ENCODE results near the gene MTRF1. TPM values are rescaled to one million over a fixed set of nuclear protein-coding genes. Genes with fewer than 3 reads are reported as not detected.

MTRF1 gene
- polyA plus RNA-seq, 2 of the 4 experiments (the other 2 are of a cell fraction): 9.1 to 16.1 TPM

DNA sequence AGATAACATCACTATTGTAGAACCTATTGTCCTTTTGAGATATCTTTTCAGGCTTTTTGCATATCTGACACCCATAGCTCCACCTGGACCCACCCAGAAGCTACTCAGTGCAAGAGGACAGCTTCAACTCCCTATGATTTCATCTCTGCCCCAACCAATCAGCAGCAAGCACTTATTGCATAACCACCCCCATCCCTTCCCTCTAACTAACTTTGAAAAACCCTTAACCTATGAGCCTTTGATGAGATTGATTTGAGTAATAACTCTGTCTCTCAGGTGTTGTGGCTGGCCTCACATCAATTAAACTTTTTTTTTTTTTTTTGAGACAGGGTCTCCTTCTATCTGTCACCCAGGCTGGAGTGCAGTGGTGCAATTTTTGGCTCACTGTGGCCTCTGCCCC is 13.4 kb upstream of the MTRF1 start:
- no peak for DNase-seq (ENCODE audit: low read depth in 1 of 2, low spot score in 1 of 2)
- FAIRE-seq: no peak
- Histone ChIP-seq H3K4me3 (no peak overlapping the region), H3K4me1 (0 out of 3 replicates have a peak, but pooled peaks cover 3% of the 10 kb centered on the region), H3K27ac (no peak overlapping the region), H3K9me3 (no peaks in the 10 kb centered on the region), H3K4me2 (no peak overlapping the region)
- TF ChIP-seq EP300 (IDR thresholded peaks at IDR 0.05) (no peak), CHD4 (IDR thresholded peaks at IDR 0.05; ENCODE audit: borderline replicate concordance) (no peak), RCOR1 (IDR thresholded peaks at IDR 0.05; ENCODE audit: low read depth, low read length) (no peak), GATA3 (IDR thresholded peaks at IDR 0.05; ENCODE audit: borderline replicate concordance) (no peak), NFE2L2 (conservative IDR thresholded peaks at IDR 0.05; ENCODE audit: low read length) (no peak), HDAC2 (IDR thresholded peaks at IDR 0.05) (no peak), BHLHE40 (IDR thresholded peaks at IDR 0.05; ENCODE audit: low read depth, low read length) (no peak), RARB (CRISPR knock-in tag; IDR thresholded peaks at IDR 0.05) (no peak), ZFP36 (IDR thresholded peaks at IDR 0.05; ENCODE audit: borderline replicate concordance, partially characterized antibody) (no peak)
- TF ChIP-seq, protein P1, sequence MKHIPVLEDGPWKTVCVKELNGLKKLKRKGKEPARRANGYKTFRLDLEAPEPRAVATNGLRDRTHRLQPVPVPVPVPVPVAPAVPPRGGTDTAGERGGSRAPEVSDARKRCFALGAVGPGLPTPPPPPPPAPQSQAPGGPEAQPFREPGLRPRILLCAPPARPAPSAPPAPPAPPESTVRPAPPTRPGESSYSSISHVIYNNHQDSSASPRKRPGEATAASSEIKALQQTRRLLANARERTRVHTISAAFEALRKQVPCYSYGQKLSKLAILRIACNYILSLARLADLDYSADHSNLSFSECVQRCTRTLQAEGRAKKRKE (CRISPR knock-in tag; IDR thresholded peaks at IDR 0.05; ENCODE audit: low read depth): no peak
- TF ChIP-seq, protein P2, sequence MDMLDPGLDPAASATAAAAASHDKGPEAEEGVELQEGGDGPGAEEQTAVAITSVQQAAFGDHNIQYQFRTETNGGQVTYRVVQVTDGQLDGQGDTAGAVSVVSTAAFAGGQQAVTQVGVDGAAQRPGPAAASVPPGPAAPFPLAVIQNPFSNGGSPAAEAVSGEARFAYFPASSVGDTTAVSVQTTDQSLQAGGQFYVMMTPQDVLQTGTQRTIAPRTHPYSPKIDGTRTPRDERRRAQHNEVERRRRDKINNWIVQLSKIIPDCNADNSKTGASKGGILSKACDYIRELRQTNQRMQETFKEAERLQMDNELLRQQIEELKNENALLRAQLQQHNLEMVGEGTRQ (IDR thresholded peaks at IDR 0.05): no peak
- TF ChIP-seq, protein P3, sequence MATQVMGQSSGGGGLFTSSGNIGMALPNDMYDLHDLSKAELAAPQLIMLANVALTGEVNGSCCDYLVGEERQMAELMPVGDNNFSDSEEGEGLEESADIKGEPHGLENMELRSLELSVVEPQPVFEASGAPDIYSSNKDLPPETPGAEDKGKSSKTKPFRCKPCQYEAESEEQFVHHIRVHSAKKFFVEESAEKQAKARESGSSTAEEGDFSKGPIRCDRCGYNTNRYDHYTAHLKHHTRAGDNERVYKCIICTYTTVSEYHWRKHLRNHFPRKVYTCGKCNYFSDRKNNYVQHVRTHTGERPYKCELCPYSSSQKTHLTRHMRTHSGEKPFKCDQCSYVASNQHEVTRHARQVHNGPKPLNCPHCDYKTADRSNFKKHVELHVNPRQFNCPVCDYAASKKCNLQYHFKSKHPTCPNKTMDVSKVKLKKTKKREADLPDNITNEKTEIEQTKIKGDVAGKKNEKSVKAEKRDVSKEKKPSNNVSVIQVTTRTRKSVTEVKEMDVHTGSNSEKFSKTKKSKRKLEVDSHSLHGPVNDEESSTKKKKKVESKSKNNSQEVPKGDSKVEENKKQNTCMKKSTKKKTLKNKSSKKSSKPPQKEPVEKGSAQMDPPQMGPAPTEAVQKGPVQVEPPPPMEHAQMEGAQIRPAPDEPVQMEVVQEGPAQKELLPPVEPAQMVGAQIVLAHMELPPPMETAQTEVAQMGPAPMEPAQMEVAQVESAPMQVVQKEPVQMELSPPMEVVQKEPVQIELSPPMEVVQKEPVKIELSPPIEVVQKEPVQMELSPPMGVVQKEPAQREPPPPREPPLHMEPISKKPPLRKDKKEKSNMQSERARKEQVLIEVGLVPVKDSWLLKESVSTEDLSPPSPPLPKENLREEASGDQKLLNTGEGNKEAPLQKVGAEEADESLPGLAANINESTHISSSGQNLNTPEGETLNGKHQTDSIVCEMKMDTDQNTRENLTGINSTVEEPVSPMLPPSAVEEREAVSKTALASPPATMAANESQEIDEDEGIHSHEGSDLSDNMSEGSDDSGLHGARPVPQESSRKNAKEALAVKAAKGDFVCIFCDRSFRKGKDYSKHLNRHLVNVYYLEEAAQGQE (IDR thresholded peaks at IDR 0.05): no peak
- ChIA-PET POLR2A (no interaction called here), CTCF (no interaction called here)
- ATAC-seq: no peak

DNA sequence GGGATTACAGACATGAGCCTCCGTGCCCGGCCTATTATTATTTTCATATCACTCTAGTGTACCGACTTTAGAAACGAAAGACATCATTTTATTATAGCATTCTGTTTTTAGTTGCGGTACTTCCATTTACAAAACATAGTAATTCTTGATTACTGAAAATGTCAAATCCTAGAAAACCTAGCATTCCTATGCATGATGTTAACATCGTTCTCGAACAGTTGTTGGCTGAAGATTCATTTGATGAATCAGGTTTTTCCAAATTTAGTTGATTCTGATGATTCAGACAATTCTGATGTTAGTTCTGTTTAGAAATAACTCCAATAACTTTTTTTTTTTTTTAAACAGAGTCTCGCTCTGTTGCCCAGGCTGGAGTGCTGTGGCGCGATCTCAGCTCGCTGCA is 11.5 kb upstream of the MTRF1 start:
- CTCF ChIA-PET: no interaction called here
- TF ChIP-seq, protein P4, sequence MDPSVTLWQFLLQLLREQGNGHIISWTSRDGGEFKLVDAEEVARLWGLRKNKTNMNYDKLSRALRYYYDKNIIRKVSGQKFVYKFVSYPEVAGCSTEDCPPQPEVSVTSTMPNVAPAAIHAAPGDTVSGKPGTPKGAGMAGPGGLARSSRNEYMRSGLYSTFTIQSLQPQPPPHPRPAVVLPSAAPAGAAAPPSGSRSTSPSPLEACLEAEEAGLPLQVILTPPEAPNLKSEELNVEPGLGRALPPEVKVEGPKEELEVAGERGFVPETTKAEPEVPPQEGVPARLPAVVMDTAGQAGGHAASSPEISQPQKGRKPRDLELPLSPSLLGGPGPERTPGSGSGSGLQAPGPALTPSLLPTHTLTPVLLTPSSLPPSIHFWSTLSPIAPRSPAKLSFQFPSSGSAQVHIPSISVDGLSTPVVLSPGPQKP (IDR thresholded peaks at IDR 0.05; ENCODE audit: low read depth, low read length): no peak
- TF ChIP-seq CEBPB (IDR thresholded peaks at IDR 0.05) (no peak), NR3C1 (IDR thresholded peaks at IDR 0.05) (no peak), HEYL (CRISPR knock-in tag; IDR thresholded peaks at IDR 0.05) (no peak), NPAS2 (CRISPR knock-in tag; IDR thresholded peaks at IDR 0.05; ENCODE audit: borderline replicate concordance) (no peak), POLR2AphosphoS2 (conservative IDR thresholded peaks at IDR 0.05; ENCODE audit: low read length) (no peak), FOXS1 (CRISPR knock-in tag; IDR thresholded peaks at IDR 0.05) (no peak), EP300 (IDR thresholded peaks at IDR 0.05) (no peak)
- TF ChIP-seq, protein P5, sequence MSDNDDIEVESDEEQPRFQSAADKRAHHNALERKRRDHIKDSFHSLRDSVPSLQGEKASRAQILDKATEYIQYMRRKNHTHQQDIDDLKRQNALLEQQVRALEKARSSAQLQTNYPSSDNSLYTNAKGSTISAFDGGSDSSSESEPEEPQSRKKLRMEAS (IDR thresholded peaks at IDR 0.05): no peak
- 0 out of 3 replicates have a peak, but pooled peaks cover 3% of the 10 kb centered on the region for H3K4me1 ChIP-seq
- H3K4me2 ChIP-seq: no peak overlapping the region
- POLR2A ChIA-PET: no interaction called here
- no peaks in the 10 kb centered on the region; the same call in 2 of the 3 replicates for H3K9me3 ChIP-seq
- no peak overlapping the region for H3K4me3 ChIP-seq
- DNase-seq (ENCODE audit: low read depth in 1 of 2, low spot score in 1 of 2): no peak
- H3K27ac ChIP-seq: no peak overlapping the region
- ATAC-seq: no peak
- WGBS (ENCODE audit: missing lambda C conversion rate): 88% methylated on average over 11 of the region's 11 CpGs
- no peak for FAIRE-seq
